ENCODE results near the gene CACNA1I.

CACNA1I gene

DNA sequence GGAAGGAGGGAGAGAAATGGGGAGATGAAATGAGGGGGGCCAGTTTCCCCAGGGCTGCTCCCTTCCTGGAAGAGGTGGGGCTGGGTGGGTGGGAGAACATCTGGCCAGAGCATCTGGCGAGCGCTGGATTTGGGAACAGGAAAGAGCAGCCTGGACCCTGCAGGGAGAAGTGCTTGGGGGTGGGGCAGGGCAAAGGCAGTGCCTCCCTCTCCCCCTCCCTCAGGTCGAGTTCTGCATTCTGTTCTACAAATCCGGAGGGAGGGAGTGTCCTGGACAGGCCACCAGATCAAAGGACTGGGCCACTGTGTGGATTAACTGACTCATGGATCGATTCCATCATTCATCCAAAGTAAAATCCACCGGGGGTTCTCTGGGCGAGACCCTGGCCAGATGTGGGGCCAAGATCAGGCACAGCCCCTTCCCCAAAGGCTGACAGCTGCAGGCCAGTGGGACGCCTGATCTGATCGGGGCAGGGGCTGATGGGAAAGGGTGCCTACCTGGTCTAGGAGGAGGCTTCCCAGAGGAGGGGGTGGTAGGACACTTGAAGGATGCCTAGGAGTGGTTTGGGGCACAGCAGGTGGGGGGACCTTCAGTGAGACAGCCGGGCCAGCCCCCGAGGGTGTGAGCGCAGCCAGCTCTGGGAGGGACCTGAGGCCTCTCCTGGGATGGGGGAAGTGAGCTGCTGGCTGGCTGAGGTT is 57.5 kb downstream of the CACNA1I start:
- H3K27me3 ChIP-seq (ENCODE audit: control insufficient read depth, insufficient read depth, low read length) = peaks cover 24% of the 10 kb centered on the region
- H3K36me3 ChIP-seq (ENCODE audit: control insufficient read depth, insufficient read depth, low read length) = no peaks in the 10 kb centered on the region
- no peak overlapping the region for H3K27ac ChIP-seq (ENCODE audit: low read depth, low read length)
- no peak overlapping the region for H3K4me3 ChIP-seq (ENCODE audit: low read length)
- H3K9ac ChIP-seq (ENCODE audit: low read length) = no peak overlapping the region
- no peaks in the 10 kb centered on the region for H3K4me1 ChIP-seq (ENCODE audit: control insufficient read depth, insufficient read depth, low read length)

DNA sequence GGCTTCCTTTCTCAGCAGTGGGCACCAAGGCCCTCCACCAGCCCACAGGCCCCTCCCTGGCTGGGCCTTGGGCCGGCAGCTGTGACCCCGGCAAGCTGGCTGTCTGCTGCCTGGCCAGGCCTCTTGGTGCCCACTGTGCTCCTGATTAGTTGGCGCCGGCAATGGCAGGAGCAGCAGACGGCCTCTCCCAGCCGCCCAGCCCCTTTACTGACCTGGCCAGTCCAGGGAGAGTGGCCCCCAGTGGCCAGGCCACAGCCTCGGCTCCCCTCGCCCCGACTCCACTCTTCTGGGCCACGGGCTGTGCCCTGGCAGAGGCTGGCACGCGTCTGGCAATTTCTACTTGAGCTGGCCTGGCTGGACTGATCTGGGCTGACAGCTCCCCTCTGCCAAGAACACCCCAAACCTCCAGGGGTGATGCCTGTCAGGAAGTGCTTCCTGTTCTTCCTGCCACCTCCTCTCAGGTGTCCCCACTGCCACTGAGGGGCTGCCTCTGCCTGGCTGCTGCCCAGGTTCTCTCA is 58.1 kb downstream of the CACNA1I start:
- H3K4me1 ChIP-seq (ENCODE audit: control insufficient read depth, insufficient read depth, low read length) = no peaks in the 10 kb centered on the region
- no peak overlapping the region for H3K9ac ChIP-seq (ENCODE audit: low read length)
- no peaks in the 10 kb centered on the region for H3K36me3 ChIP-seq (ENCODE audit: control insufficient read depth, insufficient read depth, low read length)
- peaks cover 19% of the 10 kb centered on the region for H3K27me3 ChIP-seq (ENCODE audit: control insufficient read depth, insufficient read depth, low read length)
- no peak overlapping the region for H3K4me3 ChIP-seq (ENCODE audit: low read length)
- H3K27ac ChIP-seq (ENCODE audit: low read depth, low read length) = no peak overlapping the region

DNA sequence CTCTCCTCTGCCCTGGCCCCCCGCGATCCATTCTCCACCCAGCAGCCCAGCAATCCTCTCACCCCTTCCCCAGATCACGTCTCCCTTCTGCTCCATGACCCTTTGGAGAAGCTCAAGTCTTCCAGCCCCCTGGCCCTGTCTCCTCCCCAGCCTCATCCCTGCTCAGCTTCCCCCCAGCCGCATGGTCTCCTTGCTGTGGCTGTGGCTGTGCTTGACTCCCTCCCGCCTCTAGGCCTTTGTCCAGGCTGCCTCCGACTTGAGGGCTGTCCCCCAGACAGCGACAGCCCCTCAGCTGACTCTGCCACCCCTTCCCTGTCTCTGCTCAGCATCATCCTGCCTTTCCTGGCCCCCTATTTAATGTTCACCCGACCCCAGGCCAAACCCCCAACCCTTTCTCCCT is 59.3 kb downstream of the CACNA1I start:
- H3K27ac ChIP-seq (ENCODE audit: low read depth, low read length) = no peak overlapping the region
- no peak overlapping the region for H3K9ac ChIP-seq (ENCODE audit: low read length)
- H3K4me3 ChIP-seq (ENCODE audit: low read length) = no peak overlapping the region
- no peaks in the 10 kb centered on the region for H3K4me1 ChIP-seq (ENCODE audit: control insufficient read depth, insufficient read depth, low read length)
- peaks cover 19% of the 10 kb centered on the region for H3K27me3 ChIP-seq (ENCODE audit: control insufficient read depth, insufficient read depth, low read length)
- H3K36me3 ChIP-seq (ENCODE audit: control insufficient read depth, insufficient read depth, low read length) = no peaks in the 10 kb centered on the region

DNA sequence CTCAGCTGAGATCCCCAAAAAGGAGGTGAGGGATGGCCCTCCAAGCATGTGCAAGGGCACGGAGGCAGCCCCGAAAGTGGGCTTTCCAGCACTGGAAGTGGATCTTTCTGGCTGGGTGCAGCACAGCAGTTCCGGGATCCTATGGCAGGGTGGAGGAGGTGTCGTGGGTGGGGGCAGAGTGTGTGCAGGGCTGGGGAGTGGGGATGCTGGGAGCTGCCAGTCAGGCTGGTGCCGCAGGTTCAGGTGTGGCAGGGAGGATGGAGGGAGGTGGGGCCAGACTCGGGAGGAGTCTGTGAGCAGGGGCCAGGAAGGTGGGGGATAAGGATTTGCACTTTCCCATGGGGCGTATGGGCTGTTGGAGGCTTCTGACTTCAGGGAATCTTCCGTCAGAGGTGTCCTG is 60.2 kb downstream of the CACNA1I start:
- H3K4me3 ChIP-seq (ENCODE audit: low read length) = no peak overlapping the region
- no peak overlapping the region for H3K9ac ChIP-seq (ENCODE audit: low read length)
- H3K4me1 ChIP-seq (ENCODE audit: control insufficient read depth, insufficient read depth, low read length) = no peaks in the 10 kb centered on the region
- peaks cover 13% of the 10 kb centered on the region for H3K27me3 ChIP-seq (ENCODE audit: control insufficient read depth, insufficient read depth, low read length)
- no peak overlapping the region for H3K27ac ChIP-seq (ENCODE audit: low read depth, low read length)
- no peaks in the 10 kb centered on the region for H3K36me3 ChIP-seq (ENCODE audit: control insufficient read depth, insufficient read depth, low read length)

GRCh38 chr22:39631381-39632286 is 61.1 kb downstream of the CACNA1I start:
- Histone ChIP-seq H3K9ac (ENCODE audit: low read length) (no peak overlapping the region), H3K4me1 (ENCODE audit: control insufficient read depth, insufficient read depth, low read length) (no peaks in the 10 kb centered on the region), H3K36me3 (ENCODE audit: control insufficient read depth, insufficient read depth, low read length) (no peaks in the 10 kb centered on the region), H3K4me3 (ENCODE audit: low read length) (no peak overlapping the region), H3K27ac (ENCODE audit: low read depth, low read length) (no peak overlapping the region), H3K27me3 (ENCODE audit: control insufficient read depth, insufficient read depth, low read length) (peaks cover 8% of the 10 kb centered on the region)

- H3K27ac ChIP-seq (ENCODE audit: low read depth, low read length) = no peak overlapping the region
- H3K36me3 ChIP-seq (ENCODE audit: control insufficient read depth, insufficient read depth, low read length) = no peaks in the 10 kb centered on the region
- H3K27me3 ChIP-seq (ENCODE audit: control insufficient read depth, insufficient read depth, low read length) = no peaks in the 10 kb centered on the region
- H3K9ac ChIP-seq (ENCODE audit: low read length) = no peak overlapping the region
- H3K4me3 ChIP-seq (ENCODE audit: low read length) = no peak overlapping the region
- no peaks in the 10 kb centered on the region for H3K4me1 ChIP-seq (ENCODE audit: control insufficient read depth, insufficient read depth, low read length)
These were observed 64.2 kb downstream of the CACNA1I start for GRCh38 chr22:39634530-39635405.

- H3K4me3 ChIP-seq (ENCODE audit: low read length) = no peak overlapping the region
- H3K36me3 ChIP-seq (ENCODE audit: control insufficient read depth, insufficient read depth, low read length) = no peaks in the 10 kb centered on the region
- no peak overlapping the region for H3K27ac ChIP-seq (ENCODE audit: low read depth, low read length)
- no peaks in the 10 kb centered on the region for H3K27me3 ChIP-seq (ENCODE audit: control insufficient read depth, insufficient read depth, low read length)
- no peaks in the 10 kb centered on the region for H3K4me1 ChIP-seq (ENCODE audit: control insufficient read depth, insufficient read depth, low read length)
- no peak overlapping the region for H3K9ac ChIP-seq (ENCODE audit: low read length)
These were observed 65.2 kb downstream of the CACNA1I start for GRCh38 chr22:39635719-39636118.

DNA sequence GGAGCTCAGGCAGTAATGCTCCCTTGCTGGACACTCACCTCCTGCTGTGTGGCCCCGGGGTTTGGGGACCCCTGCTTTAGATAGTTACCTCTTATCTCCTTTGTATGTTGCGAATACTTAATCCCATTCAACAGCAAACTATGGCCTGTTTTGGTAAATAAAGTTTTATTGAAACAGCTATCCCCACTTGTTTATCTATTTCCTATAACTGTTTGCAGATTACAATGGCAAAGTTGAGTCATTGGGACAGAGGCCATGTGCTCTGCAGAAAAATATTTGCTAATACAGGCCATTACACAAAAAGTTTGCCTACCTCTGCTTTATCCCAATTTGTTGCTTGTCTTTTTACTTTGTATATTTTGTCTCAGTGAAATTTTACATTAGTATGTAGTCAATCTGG is 68.4 kb downstream of the CACNA1I start:
- H3K4me1 ChIP-seq (ENCODE audit: control insufficient read depth, insufficient read depth, low read length) = no peaks in the 10 kb centered on the region
- no peaks in the 10 kb centered on the region for H3K27me3 ChIP-seq (ENCODE audit: control insufficient read depth, insufficient read depth, low read length)
- no peaks in the 10 kb centered on the region for H3K36me3 ChIP-seq (ENCODE audit: control insufficient read depth, insufficient read depth, low read length)
- H3K4me3 ChIP-seq (ENCODE audit: low read length) = no peak overlapping the region
- no peak overlapping the region for H3K9ac ChIP-seq (ENCODE audit: low read length)
- no peak overlapping the region for H3K27ac ChIP-seq (ENCODE audit: low read depth, low read length)

- no peaks in the 10 kb centered on the region for H3K27me3 ChIP-seq (ENCODE audit: control insufficient read depth, insufficient read depth, low read length)
These were observed 71.2 kb downstream of the CACNA1I start for GRCh38 chr22:39641660-39642310.

GRCh38 chr22:39643311-39644083 is 72.9 kb downstream of the CACNA1I start:
- Histone ChIP-seq H3K4me1 (ENCODE audit: control insufficient read depth, insufficient read depth, low read length) (no peaks in the 10 kb centered on the region), H3K27me3 (ENCODE audit: control insufficient read depth, insufficient read depth, low read length) (no peaks in the 10 kb centered on the region), H3K27ac (ENCODE audit: low read depth, low read length) (no peak overlapping the region), H3K9ac (ENCODE audit: low read length) (no peak overlapping the region), H3K36me3 (ENCODE audit: control insufficient read depth, insufficient read depth, low read length) (no peaks in the 10 kb centered on the region), H3K4me3 (ENCODE audit: low read length) (no peak overlapping the region)

More at GRCh38 chr22:39641660-39642310, 71.2 kb downstream of the CACNA1I start:
- Histone ChIP-seq H3K36me3 (ENCODE audit: control insufficient read depth, insufficient read depth, low read length) (no peaks in the 10 kb centered on the region), H3K27ac (ENCODE audit: low read depth, low read length) (no peak overlapping the region), H3K9ac (ENCODE audit: low read length) (no peak overlapping the region), H3K4me3 (ENCODE audit: low read length) (no peak overlapping the region), H3K4me1 (ENCODE audit: control insufficient read depth, insufficient read depth, low read length) (no peaks in the 10 kb centered on the region)

DNA sequence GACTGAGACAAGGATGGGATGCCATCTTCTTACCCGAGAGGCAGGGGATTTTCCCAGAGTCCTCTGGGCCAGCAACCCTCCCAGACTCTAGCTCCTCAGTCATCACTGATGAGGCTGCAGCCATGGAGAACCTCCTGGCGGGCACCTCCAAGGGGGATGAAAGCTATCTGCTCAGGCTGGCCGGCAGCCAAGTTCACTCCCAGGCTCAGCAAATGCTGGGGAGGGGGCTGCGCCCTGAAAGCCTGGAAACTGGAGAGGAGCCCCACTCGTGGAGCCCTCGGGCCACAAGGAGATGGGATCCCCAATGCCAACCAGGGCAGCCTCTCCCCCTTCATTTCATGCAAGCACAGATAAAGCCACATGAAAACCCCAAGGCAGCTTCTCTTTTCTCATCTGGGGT is 75.0 kb downstream of the CACNA1I start:
- H3K9ac ChIP-seq (ENCODE audit: low read length) = no peak overlapping the region
- no peak overlapping the region for H3K4me3 ChIP-seq (ENCODE audit: low read length)
- H3K27me3 ChIP-seq (ENCODE audit: control insufficient read depth, insufficient read depth, low read length) = no peaks in the 10 kb centered on the region
- H3K4me1 ChIP-seq (ENCODE audit: control insufficient read depth, insufficient read depth, low read length) = no peaks in the 10 kb centered on the region
- no peak overlapping the region for H3K27ac ChIP-seq (ENCODE audit: low read depth, low read length)
- no peaks in the 10 kb centered on the region for H3K36me3 ChIP-seq (ENCODE audit: control insufficient read depth, insufficient read depth, low read length)
